IMR-90 (cell line): ENCODE measurements around the gene WIPF2.

ENCODE experiments used
- BHLHE40 ChIP-seq: fragments of 150-350 bp; IDR thresholded peaks from 2 replicates; pipeline ENCODE4 v1.6.1; 2016; ENCODE audit warnings: mild to moderate bottlenecking, low read depth, low read length
- CEBPB ChIP-seq: IDR thresholded peaks from 2 replicates; pipeline ENCODE4 v1.6.1; 2012; ENCODE audit warnings: low read depth, low read length, improper control_type of control experiment
- CHD1 ChIP-seq: IDR thresholded peaks from 2 replicates; pipeline ENCODE4 v1.6.1; 2012; ENCODE audit warnings: low read depth, low read length, improper control_type of control experiment
- CTCF ChIP-seq: conservative IDR thresholded peaks from 2 replicates; pipeline ENCODE4 v1.5.1; 2012; ENCODE audit warnings: mild to moderate bottlenecking, low read depth, low read length, improper control_type of control experiment
- ELK1 ChIP-seq: fragments of 150-350 bp; IDR thresholded peaks from 2 replicates; pipeline ENCODE4 v1.6.1; 2016; ENCODE audit warnings: low read depth, mild to moderate bottlenecking, low read length, moderate library complexity, borderline replicate concordance
- MAFK ChIP-seq: IDR thresholded peaks from 2 replicates; pipeline ENCODE4 v1.6.1; 2012; ENCODE audit warnings: low read depth, low read length, improper control_type of control experiment
- MXI1 ChIP-seq: IDR thresholded peaks from 2 replicates; pipeline ENCODE4 v1.6.1; 2012; ENCODE audit warnings: low read depth, mild to moderate bottlenecking, low read length, moderate library complexity, borderline replicate concordance
- NFE2L2 ChIP-seq: fragments of 150-350 bp; IDR thresholded peaks from 2 replicates; pipeline ENCODE4 v1.6.1; 2016; ENCODE audit warnings: low read depth, mild to moderate bottlenecking, low read length
- POLR2A ChIP-seq: IDR thresholded peaks from 2 replicates; pipeline ENCODE4 v1.6.1; 2012; ENCODE audit warnings: mild to moderate bottlenecking, low read depth, low read length
- RAD21 ChIP-seq: IDR thresholded peaks from 2 replicates; pipeline ENCODE4 v1.6.1; 2012; ENCODE audit warnings: low read length, improper control_type of control experiment
- RCOR1 ChIP-seq: IDR thresholded peaks from 2 replicates; pipeline ENCODE4 v1.6.1; 2012; ENCODE audit warnings: mild to moderate bottlenecking, low read length, improper control_type of control experiment; ENCODE audit not compliant: insufficient replicate concordance
- RFX5 ChIP-seq: IDR thresholded peaks from 2 replicates; pipeline ENCODE4 v1.8.0; 2012; ENCODE audit warnings: low read depth, mild to moderate bottlenecking, low read length, moderate library complexity
- USF2 ChIP-seq: fragments of 150-350 bp; IDR thresholded peaks from 2 replicates; pipeline ENCODE4 v1.6.1; 2017; ENCODE audit warnings: mild to moderate bottlenecking, antibody characterized with exemption, low read length, low read depth

GRCh38 chr17:40265337-40265736, 46.2 kb downstream of the WIPF2 start:
- TF ChIP-seq RFX5, result no peak
- no peak for TF ChIP-seq CTCF
- TF ChIP-seq CEBPB, result no peak
- no peak for TF ChIP-seq BHLHE40
- no peak for TF ChIP-seq POLR2A
- no peak for TF ChIP-seq USF2
- no peak for TF ChIP-seq NFE2L2
- no peak for TF ChIP-seq MAFK
- TF ChIP-seq MXI1, result no peak
- no peak for TF ChIP-seq CHD1
- TF ChIP-seq RAD21, result no peak
- TF ChIP-seq RCOR1, result no peak
- TF ChIP-seq ELK1, result no peak
